CD4-positive, alpha-beta T cell treated with Interleukin-10 for 1 hour (primary cell): ENCODE results near the gene FBLN7.
"Not testable (repeated sequence)": the region's sequence is repeated elsewhere in the genome, so short reads cannot be mapped to it uniquely, and the experiment has no call there.

Experiments used
- DNase-seq: peaks from one replicate; pipeline ENCODE4 v3.0.0-alpha.2; 2020

FBLN7 gene

DNA sequence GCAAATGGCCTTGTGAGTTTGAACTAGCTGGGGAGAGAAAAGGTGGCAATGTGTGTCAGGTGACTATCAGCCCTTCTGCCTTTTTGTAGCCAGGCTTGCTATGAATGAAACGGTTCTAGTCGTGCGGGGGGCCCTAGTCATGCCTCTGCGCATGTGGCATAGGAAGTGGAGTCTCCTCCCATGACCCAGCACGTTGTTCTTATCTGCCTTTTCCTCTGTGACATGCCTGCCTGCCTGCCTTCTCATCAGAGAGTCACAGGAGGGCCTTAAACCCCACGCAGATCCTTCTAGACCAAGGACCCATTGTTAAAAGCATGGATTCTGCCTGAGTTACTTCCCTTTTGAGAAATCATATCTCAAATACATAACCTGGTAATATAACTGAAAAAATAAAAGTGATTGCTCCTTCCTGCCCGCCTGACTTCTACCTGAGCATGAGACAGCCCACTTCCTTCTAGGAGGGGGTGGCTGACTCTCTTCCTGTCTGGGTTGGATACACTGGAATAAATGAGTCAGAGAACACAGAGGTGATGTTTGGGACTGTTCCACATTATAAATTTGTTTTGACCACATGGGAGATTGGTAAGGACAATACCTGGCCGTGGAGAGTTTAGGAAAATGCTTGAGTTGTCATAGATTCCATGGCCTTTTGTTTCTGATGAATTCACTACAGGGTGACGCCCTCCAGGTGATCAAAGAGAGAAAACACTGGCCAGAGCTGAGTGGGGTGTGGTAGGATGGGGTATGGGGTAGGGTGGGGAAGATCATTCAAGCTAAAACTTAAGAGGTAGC lies 49.8 kb downstream of the FBLN7 start:
- DNase-seq, result peak; percentile 84

DNA sequence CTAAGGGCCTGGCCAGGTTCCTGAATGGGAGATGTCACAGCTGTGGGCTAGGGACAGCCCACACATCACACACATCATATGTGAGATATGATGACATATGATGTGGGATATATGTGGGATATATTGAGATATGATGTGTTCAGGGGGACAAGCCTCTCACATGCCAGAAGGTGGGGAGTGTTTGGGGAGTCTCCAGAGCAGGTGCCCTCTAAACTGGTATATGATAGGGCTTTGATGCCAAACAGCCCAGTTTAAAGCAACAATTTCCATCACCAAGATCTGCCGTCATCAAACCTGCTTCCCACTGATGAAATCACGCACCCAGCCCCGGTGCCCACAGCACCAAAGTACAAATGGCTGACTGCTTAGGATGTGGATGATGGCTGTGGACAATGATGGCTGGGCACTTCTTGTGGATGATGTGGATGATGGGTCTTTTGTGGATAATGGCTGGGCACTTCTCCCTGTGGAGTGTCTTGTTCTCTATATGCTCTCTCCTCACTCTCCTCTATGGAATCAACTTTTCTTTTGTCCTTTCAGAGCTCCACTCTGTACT lies 50.9 kb downstream of the FBLN7 start:
- DNase-seq, result no peak

DNA sequence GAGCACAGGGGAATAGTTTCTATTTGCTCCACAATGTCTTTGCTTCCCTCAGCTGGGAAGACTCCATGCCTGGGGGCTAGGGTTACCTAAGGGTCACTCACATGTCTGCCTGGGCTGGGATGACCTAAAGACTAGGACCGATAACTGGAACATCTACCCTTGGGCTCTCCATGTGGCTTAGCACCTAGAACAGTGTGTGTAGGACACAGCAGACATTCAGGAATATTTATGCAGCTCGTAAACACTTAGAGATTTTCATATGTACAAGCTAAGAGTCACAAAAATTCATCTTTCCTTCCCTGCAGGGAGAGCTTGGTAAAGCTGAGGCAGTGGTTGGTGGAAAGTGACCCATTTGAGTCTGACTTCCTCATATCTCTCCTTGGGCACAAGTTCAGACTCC lies 55.8 kb downstream of the FBLN7 start:
- DNase-seq, result no peak

DNA sequence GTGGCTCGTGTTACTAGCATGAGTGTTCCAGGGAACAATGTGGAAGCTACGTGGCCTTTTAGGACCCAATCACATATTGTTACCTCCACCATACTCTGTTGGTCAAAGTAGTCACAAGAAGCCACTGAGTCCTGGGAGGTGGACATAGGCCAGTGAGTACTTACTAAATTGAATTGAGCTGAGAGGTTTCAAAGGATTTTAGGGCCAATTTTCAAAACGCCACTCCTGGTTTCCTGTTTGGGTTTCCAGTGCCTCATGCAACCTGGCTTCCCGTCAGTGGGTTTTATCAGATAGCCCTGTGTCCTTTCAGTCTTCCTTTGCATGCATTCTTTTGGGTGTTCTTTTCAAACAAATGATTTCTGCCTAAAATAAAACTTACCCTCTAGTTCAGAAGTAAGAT lies 56.3 kb downstream of the FBLN7 start:
- no peak for DNase-seq

DNA sequence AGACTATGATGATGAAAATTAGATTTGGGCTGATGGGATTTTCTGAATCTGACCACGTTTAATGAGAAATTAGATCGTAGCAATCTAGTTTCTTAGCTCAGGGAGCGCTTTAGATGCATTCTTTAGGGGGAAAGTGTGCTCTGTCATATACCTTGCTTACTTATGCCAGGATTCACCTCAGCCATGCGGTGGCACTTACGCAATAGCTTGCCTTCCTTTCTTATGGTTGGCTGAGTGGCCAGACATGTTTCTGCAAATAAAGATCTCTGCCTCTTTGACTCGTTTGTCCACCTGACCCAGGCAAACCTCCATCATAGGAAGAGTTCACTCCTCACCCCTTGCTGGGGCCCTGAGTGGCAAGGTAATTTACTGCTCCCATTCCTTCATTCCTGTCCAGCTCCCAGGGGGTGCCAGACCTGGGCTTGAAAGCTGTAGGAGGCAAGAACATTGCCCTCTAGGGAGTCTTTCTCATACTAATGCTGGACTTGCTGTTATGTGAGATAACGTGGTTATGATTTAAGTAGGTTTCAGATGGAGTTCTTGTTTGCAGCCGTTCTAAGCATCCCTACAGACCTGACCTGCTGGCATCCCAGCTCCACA lies 57.1 kb downstream of the FBLN7 start:
- no peak for DNase-seq

DNA sequence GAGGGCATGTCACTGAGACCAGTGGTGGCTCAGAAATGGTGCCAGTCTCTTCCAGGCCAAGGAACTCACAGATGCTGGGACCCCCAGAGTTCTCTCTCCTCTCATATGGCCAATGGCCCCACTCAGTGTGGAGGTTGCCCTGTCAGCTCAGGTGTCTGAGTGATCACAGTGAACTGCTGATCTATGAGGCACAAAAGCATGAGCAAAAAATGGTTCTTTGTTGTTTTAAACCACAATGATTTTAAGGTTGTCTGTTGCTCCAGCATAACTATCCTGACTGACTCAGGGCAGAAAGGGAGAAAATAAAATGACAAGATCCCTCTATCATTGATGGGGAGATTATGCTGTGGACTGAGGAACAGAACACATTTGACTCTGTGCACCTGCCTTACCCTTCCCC lies 57.8 kb downstream of the FBLN7 start:
- no peak for DNase-seq

DNA sequence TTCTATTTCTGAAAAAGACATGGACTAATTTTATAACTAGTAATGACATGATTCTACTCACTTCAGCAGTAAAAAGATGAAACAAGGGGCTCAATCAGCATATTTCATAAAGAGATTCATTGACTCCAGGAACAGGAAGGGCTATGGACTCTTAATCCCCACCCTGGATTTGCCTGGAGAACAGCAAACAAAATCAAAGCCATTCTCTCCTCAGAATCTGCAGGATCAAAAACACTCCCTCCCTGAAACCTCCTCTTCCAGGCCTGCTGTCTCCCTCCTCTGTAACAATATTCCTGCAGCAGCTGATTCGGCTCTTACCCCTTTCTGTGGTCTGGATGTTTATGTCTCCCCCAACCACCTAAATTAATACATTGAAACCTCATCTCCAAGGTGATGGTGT lies 59.7 kb downstream of the FBLN7 start:
- DNase-seq, result no peak

DNA sequence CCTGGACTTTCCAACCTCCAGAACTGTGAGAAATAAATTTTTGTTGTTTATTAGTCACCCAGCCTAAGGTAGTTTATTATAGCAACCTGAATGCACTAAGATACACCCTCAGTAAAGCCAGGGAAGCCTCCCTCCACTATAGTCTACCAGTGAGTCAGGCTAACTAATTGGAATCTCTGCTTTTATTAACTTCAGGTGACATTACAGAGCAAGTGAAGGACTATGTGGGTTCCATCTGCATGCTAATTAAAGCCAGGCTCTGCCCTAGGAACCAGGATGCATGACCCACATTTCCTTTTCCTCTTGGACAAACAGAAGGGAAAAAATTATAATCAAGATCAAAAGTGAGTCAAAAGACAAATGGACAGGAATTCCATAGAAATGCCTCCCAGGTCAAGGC lies 60.6 kb downstream of the FBLN7 start:
- DNase-seq, result no peak

DNA sequence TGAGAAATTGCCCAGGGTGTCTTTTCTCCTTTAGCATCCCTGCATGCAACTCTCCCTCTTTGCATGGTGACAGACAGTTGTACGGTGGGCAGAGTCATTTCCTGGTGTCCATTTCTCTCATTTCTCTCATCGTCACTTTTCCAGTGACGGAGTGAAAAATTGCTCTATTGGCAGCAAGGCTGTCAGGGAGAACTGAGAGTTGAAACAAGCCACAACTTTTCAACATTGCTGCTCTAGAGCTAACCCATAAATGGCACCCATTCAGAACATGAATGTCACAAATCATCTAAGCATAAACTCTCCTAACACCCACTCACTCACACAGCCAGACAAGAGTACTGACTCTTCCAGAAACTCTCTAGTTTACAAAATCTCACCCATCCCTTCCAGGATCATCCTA lies 61.0 kb downstream of the FBLN7 start:
- DNase-seq, result no peak

DNA sequence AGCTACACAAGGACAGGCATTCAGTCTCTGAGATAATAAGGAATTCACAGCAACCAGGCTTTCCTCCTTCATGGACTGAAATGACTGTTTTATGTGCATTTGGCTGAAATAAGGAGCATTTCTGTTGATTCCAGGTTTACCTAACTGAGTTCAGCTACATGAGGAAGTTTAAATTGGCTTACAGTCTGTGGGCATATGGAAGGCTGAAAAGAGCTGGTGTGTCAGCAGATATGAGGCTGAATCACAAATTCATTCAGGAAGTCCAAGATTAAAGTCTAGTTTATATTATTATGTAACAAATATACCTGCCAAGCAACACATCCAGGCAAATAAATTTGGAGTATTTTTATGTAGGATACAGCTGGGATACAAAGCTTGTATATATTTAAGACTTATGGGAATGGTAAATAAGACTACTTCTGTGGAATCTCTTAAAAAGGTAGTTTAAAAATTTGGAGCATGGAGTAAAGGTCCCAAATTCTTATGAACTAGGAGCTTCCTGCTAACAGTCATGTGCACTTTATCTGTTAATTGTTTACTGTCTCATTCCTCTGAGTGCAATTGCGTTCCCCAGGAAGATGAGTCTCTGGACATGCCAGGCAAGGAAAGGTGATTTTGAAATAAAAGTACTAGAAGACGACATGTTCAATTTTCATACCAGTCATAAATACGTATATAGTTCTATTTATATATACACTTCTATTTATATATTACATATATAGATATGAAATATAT lies 63.7 kb downstream of the FBLN7 start:
- no peak for DNase-seq

DNA sequence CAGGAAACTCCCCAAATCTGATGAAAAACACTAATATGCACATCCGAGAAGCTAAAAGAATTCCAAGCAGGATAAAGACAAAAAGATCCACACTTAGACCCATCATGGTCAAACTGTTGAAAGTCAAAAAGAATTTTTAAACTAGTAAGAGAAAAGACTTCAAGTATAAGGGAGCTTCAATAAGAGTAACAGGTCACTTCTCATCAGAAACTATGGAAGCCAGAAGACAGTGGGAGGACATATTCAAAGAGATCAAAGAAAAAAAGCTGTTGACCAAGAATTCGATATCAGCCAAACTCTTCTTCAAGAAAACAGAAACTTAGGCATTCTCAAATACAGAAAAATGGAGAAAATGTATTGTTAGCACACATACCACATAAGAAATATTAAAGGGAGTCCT lies 66.2 kb downstream of the FBLN7 start:
- DNase-seq, result no peak

DNA sequence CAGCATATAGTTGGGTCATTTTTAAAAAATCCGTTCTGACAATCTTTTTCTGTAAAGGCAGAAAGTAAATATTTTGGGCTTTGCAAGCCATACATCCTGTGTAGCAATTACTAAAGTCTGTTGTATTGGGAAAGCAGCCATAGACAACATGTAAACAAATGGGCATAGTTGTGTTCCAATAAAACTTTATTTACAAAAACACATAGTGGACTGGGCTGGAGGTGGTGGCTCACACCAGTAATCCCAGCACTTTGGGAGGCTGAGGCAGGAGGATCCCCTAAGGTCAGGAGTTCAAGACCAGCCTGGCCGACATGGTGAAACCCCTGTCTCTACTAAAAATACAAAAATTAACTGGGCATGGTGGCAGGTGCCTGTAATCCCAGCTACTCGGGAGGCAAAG lies 69.7 kb downstream of the FBLN7 start:
- DNase-seq, result not testable (repeated sequence)

DNA sequence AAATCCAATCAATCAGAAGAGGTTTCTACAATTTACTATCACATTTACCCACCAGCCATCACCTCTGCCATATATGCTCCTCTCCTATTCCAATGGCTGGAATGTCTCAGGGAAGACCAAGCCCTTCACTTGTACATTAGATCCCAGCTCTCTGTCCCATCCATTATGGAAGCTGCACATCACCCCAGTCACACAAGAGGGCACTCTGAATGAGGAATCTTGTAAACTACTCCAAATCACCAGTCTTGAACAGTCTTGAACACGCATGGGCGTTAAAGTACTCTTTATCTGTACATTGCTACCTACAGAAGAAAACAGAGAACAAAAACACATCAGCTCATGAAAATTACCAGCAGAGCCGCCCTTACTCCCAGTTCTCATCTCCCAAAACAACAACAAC lies 78.0 kb downstream of the FBLN7 start:
- no peak for DNase-seq

DNA sequence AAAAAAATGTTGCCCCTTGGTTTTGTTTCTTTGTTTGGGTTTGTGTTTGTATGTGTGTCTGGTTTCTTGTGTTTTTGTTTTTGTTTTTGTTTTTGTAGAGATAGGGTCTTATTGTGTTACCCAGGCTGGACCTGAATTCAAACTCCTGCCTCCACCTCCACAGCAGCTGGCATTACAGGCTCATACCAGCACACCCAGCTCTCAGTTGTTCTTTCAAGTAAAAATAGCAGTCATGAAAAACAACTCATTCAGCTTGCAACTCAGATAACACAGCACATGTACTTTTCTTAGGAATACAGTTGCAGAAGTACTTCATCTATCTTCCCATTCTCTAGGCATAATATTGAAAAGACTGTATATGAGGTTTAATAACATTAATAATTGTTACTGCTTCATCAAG lies 79.7 kb downstream of the FBLN7 start:
- no peak for DNase-seq

DNA sequence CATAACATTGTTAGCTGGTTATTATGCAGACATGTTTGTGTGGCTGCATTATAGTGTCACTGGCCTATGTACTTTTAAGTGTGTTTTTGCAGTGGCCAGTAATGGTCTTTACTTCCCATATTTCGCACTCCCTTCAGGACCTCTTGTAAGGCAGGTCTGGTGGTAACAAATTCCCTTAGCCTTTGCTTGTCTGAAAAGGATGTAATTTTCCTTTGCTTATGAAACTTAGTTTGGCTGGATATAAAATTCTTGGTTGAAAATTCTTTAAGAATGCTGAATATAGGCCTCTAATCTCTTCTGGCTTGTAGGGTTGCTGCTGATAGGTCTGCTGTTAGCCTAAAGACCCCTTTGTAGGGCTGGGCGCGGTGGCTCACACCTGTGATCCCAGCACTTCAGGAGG lies 82.0 kb downstream of the FBLN7 start:
- DNase-seq, result no peak

DNA sequence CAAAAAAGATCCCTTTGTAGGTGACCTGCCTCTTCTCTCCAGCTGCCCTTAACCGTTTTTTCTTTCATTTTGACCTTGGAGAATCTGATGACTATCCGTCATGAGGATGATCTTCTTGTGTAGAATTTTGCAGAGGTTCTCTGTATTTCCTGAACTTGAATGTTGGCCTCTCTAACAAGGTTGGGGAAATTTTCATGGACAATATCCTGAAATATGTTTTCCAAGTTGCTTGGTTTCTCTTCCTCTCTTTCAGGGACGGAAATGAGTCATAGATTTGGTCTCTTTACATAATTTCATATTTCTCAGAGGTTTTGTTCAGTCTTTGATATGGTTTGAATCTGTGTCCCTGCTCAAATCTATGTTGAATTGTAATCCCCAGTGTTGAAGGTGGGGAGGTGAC lies 82.6 kb downstream of the FBLN7 start:
- DNase-seq, result no peak

DNA sequence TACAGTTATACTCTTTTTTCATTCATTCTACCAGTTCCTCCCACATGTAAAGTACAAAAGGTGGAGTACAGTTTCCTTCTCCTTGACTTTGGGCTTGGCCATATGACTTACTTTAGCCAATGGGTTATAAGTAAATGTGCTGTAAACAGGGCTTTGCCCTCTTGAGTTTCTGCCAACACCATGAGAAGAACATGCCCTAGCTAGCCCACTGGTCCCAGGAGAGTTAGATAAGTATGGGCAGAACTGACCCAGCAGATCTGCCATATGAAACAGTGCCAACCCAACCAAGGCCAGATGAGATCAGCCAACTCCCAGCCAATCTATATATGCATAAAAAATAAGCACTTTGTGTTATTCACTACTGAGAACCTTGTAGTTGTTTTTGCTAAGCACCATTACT lies 91.2 kb downstream of the FBLN7 start:
- DNase-seq, result no peak

DNA sequence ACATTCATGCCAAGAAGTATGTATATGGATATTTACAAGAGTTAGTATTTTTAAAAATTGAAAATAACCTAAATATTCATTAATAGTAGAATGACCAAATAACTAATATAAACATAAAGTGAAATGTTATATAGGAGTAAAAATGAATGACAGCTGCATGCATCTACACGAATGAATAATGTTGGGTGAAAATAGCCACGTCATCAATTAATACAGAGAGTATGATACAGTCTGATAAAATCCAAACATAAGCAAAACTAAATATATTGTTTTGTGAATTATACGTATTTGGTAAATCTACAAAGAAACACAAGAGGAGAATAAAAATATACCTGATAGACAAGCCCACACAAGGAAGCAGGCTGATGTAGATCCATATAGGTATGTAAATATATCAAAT lies 92.2 kb downstream of the FBLN7 start:
- no peak for DNase-seq
